ENCODE data around the gene DLGAP1.

DLGAP1 gene

DNA sequence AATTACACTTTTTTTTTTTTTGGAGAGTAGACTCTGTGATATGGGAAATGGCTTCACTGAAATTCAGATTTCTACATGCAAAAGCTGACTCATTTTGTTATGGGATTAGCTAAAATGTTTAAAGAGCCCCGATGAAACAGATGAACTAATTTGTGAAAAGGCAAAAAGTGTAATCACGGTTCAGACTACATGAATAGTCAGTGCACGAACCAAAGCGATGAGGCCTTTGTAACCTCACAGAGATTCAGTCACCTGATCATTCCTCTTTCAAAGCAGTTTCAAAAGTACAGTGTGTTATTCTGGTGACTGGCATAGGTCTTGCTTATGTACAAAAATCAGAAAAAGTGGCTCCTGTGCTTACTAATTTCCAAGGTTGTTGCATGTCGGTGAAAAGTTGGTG lies 960.5 kb downstream of the DLGAP1 start:
- Histone ChIP-seq H3K4me3 (ENCODE audit: low read length in 2 of 2) (no peak overlapping the region), H3K9ac (ENCODE audit: low read length in 2 of 2) (no peak overlapping the region), H3K27me3 (ENCODE audit: control insufficient read depth in 1 of 2, insufficient read depth in 2 of 2, low read length in 2 of 2) (peaks cover 0 to under 1% of the 10 kb centered on the region in 2 donors), H3K4me1 (ENCODE audit: control insufficient read depth, insufficient read depth, low read length) (no peaks in the 10 kb centered on the region), H3K36me3 (ENCODE audit: control insufficient read depth in 2 of 2, insufficient read depth in 2 of 2, low read length in 2 of 2) (no peaks in the 10 kb centered on the region), H3K27ac (ENCODE audit: low read length) (no peak overlapping the region), H3K9me3 (ENCODE audit: control insufficient read depth in 2 of 2, low read length in 2 of 2) (no peaks in the 10 kb centered on the region)

DNA sequence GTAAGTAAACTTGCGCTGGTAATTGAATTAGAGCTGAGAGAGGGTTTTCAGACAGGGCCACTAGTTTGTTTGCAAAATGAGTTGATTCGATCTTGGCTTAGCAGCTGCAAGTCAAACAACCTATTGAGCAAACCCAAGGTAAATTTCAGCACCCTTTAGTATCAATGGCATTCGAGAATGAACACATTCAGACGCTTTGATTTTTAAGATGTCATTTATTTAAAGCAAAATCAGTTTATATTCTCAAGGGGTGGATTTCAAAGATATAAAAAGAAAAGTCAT lies 960.9 kb downstream of the DLGAP1 start:
- no peaks in the 10 kb centered on the region for H3K36me3 ChIP-seq (ENCODE audit: control insufficient read depth in 2 of 2, insufficient read depth in 2 of 2, low read length in 2 of 2)
- H3K9me3 ChIP-seq (ENCODE audit: control insufficient read depth in 2 of 2, low read length in 2 of 2) = no peaks in the 10 kb centered on the region
- no peak overlapping the region for H3K4me3 ChIP-seq (ENCODE audit: low read length in 2 of 2)
- H3K4me1 ChIP-seq (ENCODE audit: control insufficient read depth, insufficient read depth, low read length) = no peaks in the 10 kb centered on the region
- no peak overlapping the region for H3K9ac ChIP-seq (ENCODE audit: low read length in 2 of 2)
- no peak overlapping the region for H3K27ac ChIP-seq (ENCODE audit: low read length)
- H3K27me3 ChIP-seq (ENCODE audit: control insufficient read depth in 1 of 2, insufficient read depth in 2 of 2, low read length in 2 of 2) = no peaks in the 10 kb centered on the region

DNA sequence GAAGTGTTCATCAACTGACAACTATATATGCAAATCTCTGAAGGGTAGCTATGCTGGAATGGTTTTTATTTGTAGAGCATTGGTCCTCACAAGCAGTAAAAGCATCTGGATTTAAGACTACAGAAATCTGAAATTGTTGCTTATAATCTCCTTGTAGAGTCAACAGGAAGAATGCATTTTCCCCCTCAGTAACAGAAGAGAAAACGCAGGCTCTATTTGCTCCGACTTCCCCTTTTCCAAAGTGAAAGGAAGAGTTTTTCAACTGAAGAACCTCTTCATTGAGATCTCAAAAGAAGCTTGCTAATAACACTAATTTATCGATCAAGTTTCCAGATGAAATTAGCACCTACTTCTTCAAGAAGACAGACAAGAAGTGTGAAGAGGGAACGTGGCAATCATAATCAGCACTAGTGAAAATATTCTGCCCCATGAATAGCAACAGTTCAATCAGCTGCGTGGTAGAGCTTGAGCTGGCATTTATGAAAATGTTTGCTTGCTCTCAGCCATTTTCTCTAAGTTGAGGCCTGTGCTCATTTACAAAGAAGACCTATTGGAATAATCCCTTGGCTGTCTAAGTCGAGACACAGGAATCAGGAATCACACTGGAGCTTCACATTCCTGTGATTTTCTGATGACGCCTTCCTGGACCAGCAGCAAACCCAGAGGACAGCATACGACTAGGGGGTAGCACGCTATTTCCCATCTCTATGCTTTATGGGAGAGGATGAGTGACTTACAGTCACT lies 961.4 kb downstream of the DLGAP1 start:
- H3K27ac ChIP-seq (ENCODE audit: low read length) = no peak overlapping the region
- H3K4me3 ChIP-seq (ENCODE audit: low read length in 2 of 2) = no peak overlapping the region

DNA sequence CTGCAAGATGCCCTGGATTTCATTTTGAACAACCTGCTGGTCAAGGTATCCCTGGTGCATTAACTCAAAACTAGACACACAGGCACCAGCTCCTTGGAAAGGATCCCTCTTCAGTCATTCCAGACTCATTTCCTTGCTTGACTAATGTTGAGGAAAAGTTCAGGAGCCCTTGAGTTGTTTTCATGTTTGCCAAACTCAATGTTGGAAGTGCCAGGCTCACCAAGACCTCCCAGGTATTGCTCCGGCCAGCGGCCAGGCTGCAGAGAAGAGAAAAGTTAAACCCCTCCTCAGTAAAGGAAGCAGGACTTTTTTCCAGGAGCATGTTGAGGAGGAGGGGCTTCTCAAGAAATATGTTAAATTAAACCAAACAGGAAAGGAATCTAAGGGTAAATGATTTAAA lies 962.4 kb downstream of the DLGAP1 start:
- no peaks in the 10 kb centered on the region for H3K4me1 ChIP-seq (ENCODE audit: control insufficient read depth, insufficient read depth, low read length)
- no peak overlapping the region for H3K4me3 ChIP-seq (ENCODE audit: low read length in 2 of 2)
- no peaks in the 10 kb centered on the region for H3K27me3 ChIP-seq (ENCODE audit: control insufficient read depth in 1 of 2, insufficient read depth in 2 of 2, low read length in 2 of 2)
- H3K9me3 ChIP-seq (ENCODE audit: control insufficient read depth in 2 of 2, low read length in 2 of 2) = no peaks in the 10 kb centered on the region
- H3K9ac ChIP-seq (ENCODE audit: low read length in 2 of 2) = no peak overlapping the region
- H3K36me3 ChIP-seq (ENCODE audit: control insufficient read depth in 2 of 2, insufficient read depth in 2 of 2, low read length in 2 of 2) = no peaks in the 10 kb centered on the region
- no peak overlapping the region for H3K27ac ChIP-seq (ENCODE audit: low read length)

More for the DNA sequence above, 961.4 kb downstream of the DLGAP1 start:
- Histone ChIP-seq H3K9me3 (ENCODE audit: control insufficient read depth in 2 of 2, low read length in 2 of 2) (no peaks in the 10 kb centered on the region), H3K36me3 (ENCODE audit: control insufficient read depth in 2 of 2, insufficient read depth in 2 of 2, low read length in 2 of 2) (no peaks in the 10 kb centered on the region), H3K9ac (ENCODE audit: low read length in 2 of 2) (no peak overlapping the region), H3K4me1 (ENCODE audit: control insufficient read depth, insufficient read depth, low read length) (no peaks in the 10 kb centered on the region), H3K27me3 (ENCODE audit: control insufficient read depth in 1 of 2, insufficient read depth in 2 of 2, low read length in 2 of 2) (no peaks in the 10 kb centered on the region)

DNA sequence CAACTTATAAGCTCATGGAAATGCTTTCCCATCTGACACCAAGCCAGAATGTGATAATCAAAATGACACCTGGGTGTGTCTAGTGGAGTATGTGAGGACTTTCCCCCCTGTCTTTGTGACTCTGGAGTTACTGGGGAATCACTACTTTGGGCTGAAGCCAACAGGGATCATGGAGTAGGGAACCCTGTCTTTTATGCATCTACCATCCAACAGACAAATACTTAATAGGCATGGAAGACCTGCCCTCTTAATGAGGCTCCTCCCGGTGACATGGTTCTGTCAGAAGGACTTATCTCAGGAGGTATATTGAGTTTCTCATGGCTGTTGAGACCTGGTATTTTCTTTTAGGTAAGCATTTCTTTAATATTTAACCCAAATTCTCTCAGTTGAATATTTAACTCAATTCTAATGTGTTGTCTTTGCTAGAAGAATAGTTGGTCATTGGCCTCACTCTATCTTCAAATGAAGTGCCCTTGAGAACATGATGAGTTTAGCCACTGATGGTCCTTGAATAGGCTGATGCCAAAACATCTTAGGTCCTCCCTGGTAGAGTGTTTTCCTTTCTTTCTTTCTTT lies 963.0 kb downstream of the DLGAP1 start:
- no peak overlapping the region for H3K27ac ChIP-seq (ENCODE audit: low read length)
- H3K9ac ChIP-seq (ENCODE audit: low read length in 2 of 2) = no peak overlapping the region
- no peaks in the 10 kb centered on the region for H3K27me3 ChIP-seq (ENCODE audit: control insufficient read depth in 1 of 2, insufficient read depth in 2 of 2, low read length in 2 of 2)
- H3K9me3 ChIP-seq (ENCODE audit: control insufficient read depth in 2 of 2, low read length in 2 of 2) = no peaks in the 10 kb centered on the region
- no peaks in the 10 kb centered on the region for H3K4me1 ChIP-seq (ENCODE audit: control insufficient read depth, insufficient read depth, low read length)
- no peak overlapping the region for H3K4me3 ChIP-seq (ENCODE audit: low read length in 2 of 2)
- H3K36me3 ChIP-seq (ENCODE audit: control insufficient read depth in 2 of 2, insufficient read depth in 2 of 2, low read length in 2 of 2) = no peaks in the 10 kb centered on the region

DNA sequence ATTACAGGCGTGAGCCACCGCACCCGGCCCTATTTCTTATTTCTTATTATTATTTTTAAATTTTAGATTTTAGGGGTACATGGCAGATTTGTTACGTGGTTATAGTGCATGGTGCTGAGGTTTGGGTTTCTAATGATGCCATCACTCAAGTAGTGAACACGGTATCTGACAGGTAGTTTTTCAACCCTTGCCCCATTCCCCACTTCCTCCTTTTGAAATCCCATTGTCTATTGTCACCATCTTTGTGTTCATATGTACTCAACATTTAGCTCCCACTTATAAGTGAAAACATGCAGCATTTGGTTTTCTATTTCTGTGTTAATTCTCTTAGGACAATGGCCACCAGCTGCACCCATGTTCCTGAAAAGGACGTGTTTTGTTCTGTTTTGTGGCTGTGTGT lies 965.6 kb downstream of the DLGAP1 start:
- no peak overlapping the region for H3K4me3 ChIP-seq (ENCODE audit: low read length in 2 of 2)
- H3K27ac ChIP-seq (ENCODE audit: low read length) = no peak overlapping the region
- no peaks in the 10 kb centered on the region for H3K9me3 ChIP-seq (ENCODE audit: control insufficient read depth in 2 of 2, low read length in 2 of 2)
- H3K9ac ChIP-seq (ENCODE audit: low read length in 2 of 2) = no peak overlapping the region
- H3K4me1 ChIP-seq (ENCODE audit: control insufficient read depth, insufficient read depth, low read length) = no peaks in the 10 kb centered on the region
- H3K27me3 ChIP-seq (ENCODE audit: control insufficient read depth in 1 of 2, insufficient read depth in 2 of 2, low read length in 2 of 2) = no peaks in the 10 kb centered on the region
- no peaks in the 10 kb centered on the region for H3K36me3 ChIP-seq (ENCODE audit: control insufficient read depth in 2 of 2, insufficient read depth in 2 of 2, low read length in 2 of 2)

DNA sequence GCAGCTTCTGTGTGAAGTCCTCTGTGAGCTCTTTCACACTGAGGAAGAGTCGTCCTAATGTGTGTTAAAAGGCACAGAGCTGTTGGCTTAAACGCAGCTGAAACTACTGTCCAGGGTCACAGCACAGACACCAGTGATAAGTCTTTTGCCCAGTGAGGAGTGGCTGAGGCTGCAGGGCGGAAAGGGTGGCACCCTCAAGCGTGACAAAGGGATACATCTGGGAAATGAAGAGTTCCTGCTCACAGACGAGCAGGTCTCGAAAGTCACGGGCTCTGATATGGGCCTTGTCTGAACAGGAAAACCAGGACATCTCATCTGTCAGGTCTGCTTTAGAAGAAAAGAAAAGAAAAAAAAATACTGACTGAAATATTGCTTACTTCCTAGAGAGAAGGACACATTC lies 968.6 kb downstream of the DLGAP1 start:
- H3K27ac ChIP-seq (ENCODE audit: low read length) = no peak overlapping the region

DNA sequence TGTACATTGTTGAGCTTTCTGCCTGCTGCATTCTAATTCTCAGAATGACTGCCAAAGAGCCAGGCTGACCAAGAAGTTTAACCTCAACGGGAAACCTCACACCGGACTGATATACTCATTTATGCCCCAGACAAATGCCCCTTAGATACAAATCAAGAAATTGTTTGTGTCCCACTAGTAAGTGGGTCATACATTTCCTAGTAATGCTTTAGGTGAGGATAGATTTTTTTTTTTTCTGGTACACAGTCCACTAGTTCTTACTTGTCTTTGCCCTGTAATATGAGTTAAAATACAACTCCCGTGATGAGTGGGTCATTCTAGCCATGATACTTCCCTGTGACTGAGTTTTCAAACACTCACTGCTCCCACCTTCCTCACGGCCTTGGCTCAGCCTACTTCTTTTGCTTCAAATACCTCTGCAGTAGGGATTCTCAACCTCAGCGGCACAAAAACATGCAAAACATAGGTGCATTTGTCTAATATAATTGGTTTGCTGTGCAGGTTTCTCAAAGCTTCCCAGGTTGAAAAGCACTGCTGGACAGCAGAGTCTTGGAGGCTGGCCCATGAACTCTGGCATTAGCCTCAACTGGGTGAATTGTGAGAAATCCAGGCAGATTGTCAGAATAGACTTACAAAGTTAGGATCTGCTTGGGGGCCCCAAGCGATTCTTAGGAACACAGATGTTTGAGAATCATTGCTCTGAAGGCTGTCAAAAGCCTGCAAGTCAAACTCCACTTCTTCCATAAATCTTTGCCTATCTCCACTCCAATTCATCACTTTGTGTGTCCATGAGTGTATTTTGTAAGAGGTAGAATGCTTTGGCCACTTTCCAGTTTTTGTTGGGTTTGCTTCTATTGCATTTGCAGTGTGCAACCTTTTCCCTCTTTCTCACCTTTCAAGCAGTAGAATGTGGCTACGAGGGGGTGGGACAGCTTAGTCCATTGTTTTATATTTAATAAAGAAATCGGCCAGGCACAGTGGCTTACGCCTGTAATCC lies 969.7 kb downstream of the DLGAP1 start:
- Histone ChIP-seq H3K9me3 (ENCODE audit: control insufficient read depth in 2 of 2, low read length in 2 of 2) (no peaks in the 10 kb centered on the region), H3K9ac (ENCODE audit: low read length in 2 of 2) (no peak overlapping the region), H3K27ac (ENCODE audit: low read length) (no peak overlapping the region), H3K4me1 (ENCODE audit: control insufficient read depth, insufficient read depth, low read length) (no peaks in the 10 kb centered on the region), H3K4me3 (ENCODE audit: low read length in 2 of 2) (no peak overlapping the region), H3K27me3 (ENCODE audit: control insufficient read depth in 1 of 2, insufficient read depth in 2 of 2, low read length in 2 of 2) (no peaks in the 10 kb centered on the region), H3K36me3 (ENCODE audit: control insufficient read depth in 2 of 2, insufficient read depth in 2 of 2, low read length in 2 of 2) (no peaks in the 10 kb centered on the region)

More for the DNA sequence above, 968.6 kb downstream of the DLGAP1 start:
- no peak overlapping the region for H3K9ac ChIP-seq (ENCODE audit: low read length in 2 of 2)
- no peaks in the 10 kb centered on the region for H3K4me1 ChIP-seq (ENCODE audit: control insufficient read depth, insufficient read depth, low read length)
- H3K27me3 ChIP-seq (ENCODE audit: control insufficient read depth in 1 of 2, insufficient read depth in 2 of 2, low read length in 2 of 2) = no peaks in the 10 kb centered on the region
- H3K4me3 ChIP-seq (ENCODE audit: low read length in 2 of 2) = no peak overlapping the region
- H3K9me3 ChIP-seq (ENCODE audit: control insufficient read depth in 2 of 2, low read length in 2 of 2) = no peaks in the 10 kb centered on the region
- no peaks in the 10 kb centered on the region for H3K36me3 ChIP-seq (ENCODE audit: control insufficient read depth in 2 of 2, insufficient read depth in 2 of 2, low read length in 2 of 2)

DNA sequence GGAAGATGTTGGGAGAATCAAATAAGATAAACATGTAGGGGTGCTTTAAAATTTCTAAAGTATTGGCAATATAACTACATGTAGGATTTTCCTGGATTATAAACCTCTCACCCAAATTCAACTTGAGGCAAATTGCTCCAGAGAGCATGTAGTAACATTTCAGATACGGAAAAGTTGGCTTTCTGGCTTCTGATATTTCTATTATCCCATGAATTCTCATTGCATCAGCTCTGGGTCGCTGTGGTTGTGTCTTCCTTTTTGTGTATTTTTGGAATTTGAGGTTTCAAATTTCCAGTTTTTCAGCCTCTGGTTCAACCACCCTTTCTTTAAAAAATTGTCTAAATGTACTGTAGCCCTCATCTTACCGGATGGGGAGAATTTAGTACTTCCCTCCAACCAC lies 972.8 kb downstream of the DLGAP1 start:
- Histone ChIP-seq H3K4me3 (ENCODE audit: low read length in 2 of 2) (no peak overlapping the region), H3K9ac (ENCODE audit: low read length in 2 of 2) (no peak overlapping the region), H3K36me3 (ENCODE audit: control insufficient read depth in 2 of 2, insufficient read depth in 2 of 2, low read length in 2 of 2) (no peaks in the 10 kb centered on the region), H3K27me3 (ENCODE audit: control insufficient read depth in 1 of 2, insufficient read depth in 2 of 2, low read length in 2 of 2) (no peaks in the 10 kb centered on the region), H3K9me3 (ENCODE audit: control insufficient read depth in 2 of 2, low read length in 2 of 2) (no peaks in the 10 kb centered on the region), H3K27ac (ENCODE audit: low read length) (no peak overlapping the region), H3K4me1 (ENCODE audit: control insufficient read depth, insufficient read depth, low read length) (no peaks in the 10 kb centered on the region)

DNA sequence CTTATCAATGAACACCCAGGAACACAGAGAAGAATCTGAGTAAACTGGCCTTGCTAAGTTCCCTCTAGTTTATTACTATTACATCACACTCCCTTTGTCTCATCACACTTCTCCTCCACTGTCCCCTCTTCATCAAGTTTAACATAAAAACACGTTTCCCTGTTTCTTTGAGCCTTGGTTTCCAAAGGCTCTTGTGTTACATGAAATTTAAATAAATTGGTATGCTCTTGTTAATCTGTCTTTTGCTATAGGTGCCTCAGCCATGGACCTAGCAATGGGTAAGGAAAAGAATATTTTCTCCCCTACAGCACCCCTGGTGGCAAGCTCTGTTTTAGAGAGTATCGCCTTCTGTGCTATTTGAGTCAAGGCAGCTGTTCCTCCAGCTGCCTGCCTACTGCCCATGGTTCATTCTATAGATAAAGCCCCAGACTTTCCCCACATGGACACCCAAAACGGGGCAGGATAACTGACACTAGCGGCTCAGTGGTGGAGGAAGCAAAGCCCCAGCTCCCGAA lies 973.4 kb downstream of the DLGAP1 start:
- Histone ChIP-seq H3K4me1 (ENCODE audit: control insufficient read depth, insufficient read depth, low read length) (no peaks in the 10 kb centered on the region), H3K9me3 (ENCODE audit: control insufficient read depth in 2 of 2, low read length in 2 of 2) (no peaks in the 10 kb centered on the region), H3K27me3 (ENCODE audit: control insufficient read depth in 1 of 2, insufficient read depth in 2 of 2, low read length in 2 of 2) (no peaks in the 10 kb centered on the region), H3K27ac (ENCODE audit: low read length) (no peak overlapping the region), H3K36me3 (ENCODE audit: control insufficient read depth in 2 of 2, insufficient read depth in 2 of 2, low read length in 2 of 2) (no peaks in the 10 kb centered on the region), H3K9ac (ENCODE audit: low read length in 2 of 2) (no peak overlapping the region), H3K4me3 (ENCODE audit: low read length in 2 of 2) (no peak overlapping the region)

Data from stomach smooth muscle (tissue), 2 donors.